Upper lobe of left lung (tissue), 4 donors: ENCODE results near the gene FBXL22.

ENCODE experiments used
- EP300 ChIP-seq, 4 donors: sonication (generic); formaldehyde crosslinking; IDR thresholded peaks; one replicate each; pipeline ENCODE4 v1.5.1; 2017; ENCODE audit warnings: antibody characterized with exemption in 4 of 4, control low read depth in 2 of 4
- POLR2A ChIP-seq, 4 donors: fragments of 450-650 bp; IDR thresholded peaks; one replicate each; pipeline ENCODE4 v1.5.1; 2016 to 2017; ENCODE audit warnings: antibody characterized with exemption in 4 of 4, mild to moderate bottlenecking in 2 of 4
- POLR2AphosphoS5 ChIP-seq, 2 donors: sonication (generic); formaldehyde crosslinking; IDR thresholded peaks; one replicate each; pipeline ENCODE4 v1.5.1; 2017; ENCODE audit warnings: antibody characterized with exemption in 2 of 2
- TF ChIP-seq, protein P1 (sequence below), 6 experiments: fragments of 450-650 bp in 4 of 6; fragments of 200-600 bp in 2 of 6; sonication (generic) in 2 of 6; IDR thresholded peaks; one replicate each; pipeline ENCODE4 v1.5.1; 2016 to 2019; ENCODE audit warnings: antibody characterized with exemption in 6 of 6

DNA sequence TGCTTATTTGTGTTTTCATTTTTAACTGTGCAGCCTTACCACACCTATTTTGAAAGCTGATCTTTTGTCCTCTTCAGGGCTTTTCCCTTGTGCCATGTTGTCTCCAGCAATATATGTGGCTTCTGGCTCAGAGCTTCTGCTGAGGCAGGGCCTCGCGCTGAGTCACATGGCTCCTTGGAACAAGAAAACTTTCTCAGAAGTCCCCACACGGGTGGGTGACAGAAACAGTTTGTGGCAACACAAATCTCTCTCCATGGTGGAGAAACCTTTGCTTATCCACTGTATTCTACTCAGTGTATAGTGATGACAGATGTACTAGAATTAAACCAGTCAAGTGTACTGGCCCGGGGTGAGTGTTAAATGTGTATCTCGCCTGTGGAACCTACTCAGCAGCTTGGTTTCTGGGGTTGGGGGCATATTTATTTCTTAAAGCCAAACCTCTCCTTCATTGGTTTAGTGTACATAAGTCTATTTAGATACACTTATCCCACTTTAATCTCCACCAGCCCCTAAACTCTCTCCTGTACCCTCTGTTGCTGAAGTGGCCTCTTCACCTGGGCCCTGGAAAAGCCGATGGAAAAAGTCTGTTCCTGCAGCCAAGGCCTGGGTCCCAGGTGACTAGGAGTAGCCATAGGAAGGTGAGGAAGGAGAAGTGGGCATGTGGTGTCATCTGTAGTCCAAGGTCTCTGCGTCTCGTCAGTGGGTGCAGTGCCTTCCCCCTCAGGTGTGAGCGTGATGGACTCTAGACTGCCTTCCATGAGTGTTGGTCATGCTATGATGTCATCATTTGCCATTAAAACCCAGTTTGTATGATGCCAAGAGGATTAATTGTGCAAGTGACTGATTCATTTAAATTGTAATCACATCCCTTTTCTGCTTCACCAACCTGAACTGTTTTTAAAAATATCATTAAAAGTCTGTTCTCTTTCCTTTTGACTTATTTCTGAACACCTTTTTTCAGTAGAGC lies 3.2 kb upstream of the FBXL22 start:
- TF ChIP-seq, protein P1, sequence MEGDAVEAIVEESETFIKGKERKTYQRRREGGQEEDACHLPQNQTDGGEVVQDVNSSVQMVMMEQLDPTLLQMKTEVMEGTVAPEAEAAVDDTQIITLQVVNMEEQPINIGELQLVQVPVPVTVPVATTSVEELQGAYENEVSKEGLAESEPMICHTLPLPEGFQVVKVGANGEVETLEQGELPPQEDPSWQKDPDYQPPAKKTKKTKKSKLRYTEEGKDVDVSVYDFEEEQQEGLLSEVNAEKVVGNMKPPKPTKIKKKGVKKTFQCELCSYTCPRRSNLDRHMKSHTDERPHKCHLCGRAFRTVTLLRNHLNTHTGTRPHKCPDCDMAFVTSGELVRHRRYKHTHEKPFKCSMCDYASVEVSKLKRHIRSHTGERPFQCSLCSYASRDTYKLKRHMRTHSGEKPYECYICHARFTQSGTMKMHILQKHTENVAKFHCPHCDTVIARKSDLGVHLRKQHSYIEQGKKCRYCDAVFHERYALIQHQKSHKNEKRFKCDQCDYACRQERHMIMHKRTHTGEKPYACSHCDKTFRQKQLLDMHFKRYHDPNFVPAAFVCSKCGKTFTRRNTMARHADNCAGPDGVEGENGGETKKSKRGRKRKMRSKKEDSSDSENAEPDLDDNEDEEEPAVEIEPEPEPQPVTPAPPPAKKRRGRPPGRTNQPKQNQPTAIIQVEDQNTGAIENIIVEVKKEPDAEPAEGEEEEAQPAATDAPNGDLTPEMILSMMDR (IDR thresholded peaks at IDR 0.05), result no peak
- TF ChIP-seq POLR2A (IDR thresholded peaks at IDR 0.05), result no peak
- no peak for TF ChIP-seq POLR2AphosphoS5 (IDR thresholded peaks at IDR 0.05)
- no peak for TF ChIP-seq EP300 (IDR thresholded peaks at IDR 0.05)
